GM18907 (cell line): Measurements from ENCODE around the gene DTX1.
"Not testable (repeated sequence)": the region's sequence is repeated elsewhere in the genome, so short reads cannot be mapped to it uniquely, and the experiment has no call there.

Source experiments
- ATAC-seq: cut with Tn5 transposase; IDR thresholded peaks from one replicate; pipeline ENCODE4 v1.9.1; 2021; ENCODE audit warnings: mild to moderate bottlenecking, moderate library complexity; ENCODE audit not compliant: unreplicated experiment

DTX1 gene

DNA sequence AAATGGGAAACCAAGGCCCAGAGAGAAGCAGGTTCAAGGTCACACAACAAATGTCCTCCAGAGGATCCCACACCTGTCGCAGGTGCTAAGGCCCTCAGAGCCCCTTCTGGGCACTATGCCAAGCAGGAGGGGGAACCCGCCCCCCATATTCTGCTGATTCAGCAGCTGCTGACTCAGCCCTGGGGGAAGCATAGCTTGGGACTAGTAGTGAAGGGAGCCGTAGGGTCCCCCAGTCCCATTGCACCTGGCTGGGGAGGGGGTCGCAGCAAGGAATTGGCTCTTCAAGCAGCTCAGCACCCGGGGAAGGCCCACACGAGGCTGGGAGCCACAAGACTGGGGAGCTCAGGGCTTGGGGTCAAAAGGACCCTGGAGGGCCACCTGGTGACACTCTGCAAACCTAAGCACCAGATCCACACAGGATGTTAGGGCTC is 78.0 kb downstream of the DTX1 start:
- ATAC-seq = no peak

DNA sequence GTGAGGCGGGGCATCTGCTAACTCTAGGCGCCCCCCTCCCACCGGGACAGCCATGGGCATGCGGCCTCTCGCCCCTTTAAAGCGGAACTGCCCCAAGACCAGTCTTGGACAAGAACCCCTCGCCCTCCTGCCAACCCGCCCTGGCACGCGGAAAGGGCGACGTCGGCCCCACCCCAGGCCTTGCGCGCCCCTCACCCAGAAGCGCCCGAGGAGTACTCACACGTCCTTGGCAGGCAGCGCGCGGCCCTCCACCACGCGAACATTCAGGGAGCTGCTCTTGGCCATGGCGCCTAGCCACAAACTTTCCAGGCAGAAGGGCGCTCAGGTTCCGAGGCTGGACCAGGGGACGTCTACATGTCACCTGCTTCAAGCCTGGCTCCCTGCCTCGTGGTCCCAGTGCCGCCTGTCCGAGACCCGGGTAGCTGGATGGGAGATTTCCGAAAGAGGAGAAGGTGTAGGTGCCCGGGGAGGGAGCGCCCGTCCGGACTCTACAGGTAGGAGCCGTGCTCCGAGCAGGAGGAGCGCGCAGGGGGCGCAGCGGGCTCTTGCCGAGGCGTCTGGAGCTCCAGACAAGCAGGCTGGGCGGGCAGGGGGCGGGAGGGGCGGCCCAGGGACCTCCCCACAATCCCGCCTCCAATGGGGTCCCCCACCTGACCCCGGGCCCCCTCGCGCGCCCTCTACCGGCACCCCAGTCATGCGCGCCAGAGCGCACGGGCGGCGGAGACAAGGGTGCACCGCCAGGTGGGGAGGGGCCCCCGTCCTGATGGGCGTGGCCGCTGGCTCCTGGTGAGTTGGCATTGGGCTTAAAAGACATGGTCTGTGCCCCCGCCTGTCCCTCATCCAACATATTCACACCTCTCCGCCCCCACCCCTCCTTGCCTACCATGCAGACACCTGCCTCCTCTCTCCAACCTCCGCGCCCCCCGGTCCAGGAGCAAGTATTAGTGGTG is 78.9 kb downstream of the DTX1 start, which contains the start of gene RASAL1:
Gene RASAL1, minus strand, starts transcription at position 584 of the 950 bp plus-strand sequence. Its CDS starts 299 bp downstream, at position 285.
- ATAC-seq = no peak

DNA sequence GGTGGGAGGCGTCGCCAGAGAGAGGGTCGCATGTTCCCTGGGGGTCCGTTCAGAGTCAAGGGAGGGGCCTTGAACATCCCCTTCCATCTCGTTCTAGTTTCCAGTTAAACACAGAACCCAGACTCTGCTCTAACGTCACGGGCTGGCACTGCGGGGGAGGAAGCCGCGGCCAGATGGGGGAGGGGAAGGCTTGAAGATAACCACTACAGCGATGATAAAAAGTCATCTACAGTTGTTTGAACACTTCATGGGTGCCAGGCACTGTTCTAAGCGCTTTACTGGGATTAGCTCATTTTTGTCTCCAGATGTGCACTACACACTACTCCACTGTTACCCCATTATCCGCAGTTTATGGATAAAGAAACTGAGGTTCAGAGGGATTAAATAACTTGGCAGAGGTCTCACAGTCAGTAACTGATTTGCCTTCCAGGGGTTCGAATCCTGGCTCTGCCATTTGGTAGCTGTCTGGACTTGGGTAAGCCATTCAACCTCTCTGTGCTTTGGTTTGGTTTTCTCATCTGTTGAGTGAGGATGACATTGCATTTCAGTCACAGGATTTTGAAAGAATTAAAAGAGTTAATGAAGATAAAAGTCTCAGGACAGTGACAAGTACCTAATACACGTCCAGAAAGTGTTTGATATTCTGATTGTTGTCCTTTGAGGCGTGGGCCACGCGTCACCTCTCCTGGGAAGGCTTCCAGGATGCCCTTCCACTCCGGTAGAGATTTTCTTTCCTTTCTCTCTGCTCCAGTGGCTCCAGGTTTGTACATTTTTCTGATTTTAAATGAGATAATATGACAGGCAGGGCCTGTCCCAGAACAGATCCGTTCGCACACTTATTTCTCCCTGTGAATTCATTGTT is 79.8 kb downstream of the DTX1 start:
- no peak for ATAC-seq

DNA sequence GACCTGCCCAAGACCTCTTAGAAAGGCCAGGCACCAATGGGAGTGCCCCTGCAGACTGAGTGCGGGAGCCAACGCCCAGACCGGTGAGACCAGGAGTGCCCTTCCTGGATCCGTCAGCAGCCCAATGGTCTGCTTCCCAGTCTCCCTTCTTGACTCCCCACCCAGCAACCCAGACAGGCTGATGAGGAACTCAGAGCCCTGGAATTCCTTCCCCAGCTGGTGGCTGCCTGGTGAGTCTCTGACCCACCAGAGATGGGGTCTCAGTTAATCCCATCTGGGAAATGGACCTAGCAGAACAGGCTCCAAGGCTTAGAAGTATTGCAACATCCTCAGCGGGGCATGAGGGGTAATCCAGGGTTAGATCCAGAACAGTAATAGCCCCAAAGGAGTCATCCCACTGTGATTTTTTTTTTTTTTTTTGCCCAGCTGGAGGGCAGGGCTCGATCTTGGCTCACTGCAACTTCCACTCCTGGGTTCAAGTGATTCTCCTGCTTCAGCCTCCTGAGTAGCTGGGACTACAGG is 80.5 kb downstream of the DTX1 start:
- no peak for ATAC-seq

DNA sequence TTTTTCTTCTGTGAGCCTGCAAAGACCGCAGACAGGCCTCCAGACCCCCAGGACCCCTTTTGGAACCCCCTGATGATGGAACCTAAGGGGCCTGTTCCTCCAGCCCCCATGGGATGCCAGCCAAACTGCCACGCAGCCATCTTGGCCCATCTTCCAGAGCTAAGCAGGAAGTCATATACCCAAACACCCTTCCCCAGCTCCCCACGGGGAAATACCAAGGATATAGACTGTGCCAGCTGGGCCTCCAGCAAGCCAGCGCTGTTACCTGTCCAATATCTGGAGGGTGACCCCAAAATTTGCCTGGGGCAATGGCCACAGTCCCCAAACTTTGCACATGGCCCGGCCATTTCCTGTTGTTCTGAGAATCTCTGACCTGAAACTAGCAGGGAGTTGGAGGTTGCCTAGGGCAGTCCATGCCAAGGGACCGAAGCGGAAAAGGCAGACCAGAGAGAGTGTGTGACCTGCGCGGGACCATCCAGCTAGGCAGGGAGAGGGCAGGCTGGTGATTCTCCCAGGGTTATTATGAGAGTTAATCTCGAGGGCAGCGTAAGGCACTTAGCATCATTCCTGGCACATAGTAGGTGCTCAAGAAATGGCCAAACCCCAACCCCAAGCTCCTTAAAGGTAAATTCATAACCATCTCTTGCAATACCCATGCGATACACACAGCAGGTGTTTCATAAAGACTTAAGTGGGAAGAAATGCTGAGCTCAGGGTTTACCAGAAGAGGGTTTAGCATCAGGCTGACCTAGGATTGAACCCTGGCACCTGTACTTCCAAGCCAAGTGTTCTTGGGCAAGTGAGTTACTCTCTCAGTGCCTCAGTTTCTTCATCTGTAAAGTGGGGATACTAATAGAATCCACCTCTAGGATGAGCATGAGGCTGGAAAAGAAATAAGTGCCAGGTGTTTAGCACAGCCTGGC is 81.6 kb downstream of the DTX1 start:
- ATAC-seq = no peak

DNA sequence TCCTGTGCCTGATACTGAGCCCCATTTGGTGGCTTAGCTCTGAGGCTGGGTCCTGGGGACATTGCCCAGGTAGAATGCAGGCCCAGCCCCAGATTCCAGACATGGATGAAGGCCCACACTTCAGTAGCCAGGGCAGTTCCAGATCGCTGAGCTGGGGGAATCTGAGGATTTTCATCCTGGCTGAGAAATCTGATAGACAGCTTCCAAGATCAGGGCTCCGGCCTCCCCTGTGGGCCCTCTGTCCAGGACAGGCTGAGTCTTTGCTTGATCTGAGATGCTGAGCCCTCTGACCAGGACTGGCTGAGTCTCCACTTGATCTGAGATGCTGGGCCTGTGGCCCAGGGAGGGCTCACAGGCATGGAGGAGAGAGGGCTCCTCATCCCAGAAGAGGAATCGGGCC is 82.3 kb downstream of the DTX1 start:
- no peak for ATAC-seq

DNA sequence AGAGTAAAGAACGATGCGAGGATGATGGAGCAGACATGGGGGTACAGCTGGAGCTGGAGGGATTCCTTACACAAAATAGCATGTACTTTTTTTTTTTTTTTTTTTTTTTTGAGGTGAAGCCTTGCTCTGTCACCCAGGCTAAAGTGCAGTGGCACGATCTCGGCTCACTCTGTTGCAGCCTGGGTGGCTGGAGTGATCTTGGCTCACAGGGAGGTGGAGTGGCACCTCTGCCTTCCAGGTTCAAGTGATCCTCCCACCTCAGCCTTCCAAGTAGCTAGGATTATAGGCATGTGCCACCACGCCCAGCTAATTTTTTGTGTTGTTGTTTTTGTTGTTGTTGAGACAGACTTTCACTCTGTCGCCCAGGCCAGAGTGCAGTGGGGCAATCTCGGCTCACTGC is 84.2 kb downstream of the DTX1 start:
- no peak for ATAC-seq

DNA sequence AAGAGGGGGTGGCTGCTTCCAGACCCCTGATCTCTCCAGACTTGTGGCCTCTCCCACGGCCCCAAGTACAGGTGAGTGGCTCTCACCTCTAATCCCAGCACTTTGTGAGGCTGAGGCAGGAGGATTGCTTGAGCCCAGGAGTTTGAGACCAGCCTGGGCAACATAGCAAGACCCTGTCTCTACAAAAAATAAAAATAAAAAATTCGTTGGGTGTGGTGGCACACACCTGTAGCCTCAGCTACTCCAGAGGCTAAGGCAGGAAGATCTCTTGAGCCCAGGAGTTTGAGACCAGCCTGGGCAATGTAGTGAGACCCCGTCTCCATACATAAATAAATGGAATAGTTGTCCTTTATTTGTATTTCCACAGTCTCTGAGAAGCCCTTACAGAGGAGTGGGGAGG is 85.2 kb downstream of the DTX1 start:
- ATAC-seq = not testable (repeated sequence)

DNA sequence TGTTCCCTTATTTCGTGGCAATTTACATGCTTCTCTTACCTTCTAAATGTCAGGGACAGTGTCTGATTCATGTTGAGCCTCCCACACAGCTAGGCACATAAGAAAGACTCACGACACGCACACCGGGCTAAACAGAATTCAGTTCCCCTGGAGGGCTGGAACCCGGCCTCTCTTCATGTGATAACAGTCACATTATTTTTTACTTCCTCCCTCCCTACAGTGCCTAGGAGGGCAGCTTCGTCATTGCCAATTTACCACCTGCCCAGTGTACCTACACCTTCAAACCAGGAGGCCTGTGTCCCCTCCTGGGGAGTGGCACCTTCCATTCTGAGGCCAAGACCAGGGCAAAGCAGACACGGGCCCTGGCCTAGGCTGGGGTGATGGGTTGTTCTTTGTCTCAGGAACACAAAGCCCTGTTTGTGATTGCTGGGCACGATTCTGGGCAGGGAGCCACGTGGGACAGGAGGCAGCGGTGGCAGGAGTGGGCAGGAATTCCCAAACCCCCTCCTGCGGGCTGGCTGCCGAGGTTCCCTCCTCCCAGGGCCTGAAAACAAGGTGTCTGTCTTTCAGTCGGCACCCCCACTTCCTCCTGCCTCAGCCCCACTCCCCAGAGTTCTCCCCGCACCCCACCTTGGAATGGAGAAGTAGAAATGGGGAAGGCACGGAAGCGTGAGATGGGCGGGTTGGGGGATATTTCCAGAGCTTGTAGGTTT is 85.8 kb downstream of the DTX1 start:
- ATAC-seq = no peak

DNA sequence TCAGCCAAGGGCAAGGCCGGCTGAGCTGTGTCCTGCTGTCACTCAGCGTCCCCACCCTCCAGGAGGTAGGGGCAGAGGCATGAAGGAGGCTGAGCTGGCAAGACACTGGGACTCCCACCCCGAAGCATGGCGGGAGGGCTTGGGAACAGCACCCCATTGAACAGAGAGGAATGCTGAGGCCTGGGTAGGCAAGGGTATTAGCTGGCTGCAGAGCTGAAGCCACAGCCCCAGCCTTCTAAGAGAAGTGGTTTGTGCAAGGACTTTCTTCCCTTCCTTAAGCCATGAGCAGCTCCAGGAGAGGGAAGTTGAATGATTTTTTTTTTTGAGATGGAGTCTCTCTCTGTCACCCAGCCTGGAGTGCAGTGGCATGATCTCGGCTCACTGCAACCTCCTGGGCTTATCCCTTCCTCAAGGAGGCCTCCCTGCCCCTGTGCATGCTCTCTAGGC is 86.4 kb downstream of the DTX1 start:
- no peak for ATAC-seq

DNA sequence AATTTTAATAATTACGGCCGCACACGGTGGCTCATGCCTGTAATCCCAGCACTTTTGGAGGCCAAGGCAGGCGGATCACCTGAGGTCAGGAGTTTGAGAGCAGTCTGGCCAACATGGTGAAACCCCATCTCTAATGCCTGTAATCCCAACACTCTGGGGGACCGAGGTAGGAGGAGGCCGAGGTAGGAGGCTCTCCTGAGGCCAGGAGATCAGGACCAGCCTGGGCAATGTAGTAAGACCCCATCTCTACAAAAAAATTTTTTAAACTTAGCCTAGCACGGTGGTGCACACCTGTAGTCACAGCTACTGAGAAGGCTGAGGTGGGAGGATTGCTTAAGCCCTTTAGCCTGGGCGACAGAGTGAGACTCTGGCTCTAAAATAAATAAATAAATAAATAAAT is 87.4 kb downstream of the DTX1 start:
- no peak for ATAC-seq

DNA sequence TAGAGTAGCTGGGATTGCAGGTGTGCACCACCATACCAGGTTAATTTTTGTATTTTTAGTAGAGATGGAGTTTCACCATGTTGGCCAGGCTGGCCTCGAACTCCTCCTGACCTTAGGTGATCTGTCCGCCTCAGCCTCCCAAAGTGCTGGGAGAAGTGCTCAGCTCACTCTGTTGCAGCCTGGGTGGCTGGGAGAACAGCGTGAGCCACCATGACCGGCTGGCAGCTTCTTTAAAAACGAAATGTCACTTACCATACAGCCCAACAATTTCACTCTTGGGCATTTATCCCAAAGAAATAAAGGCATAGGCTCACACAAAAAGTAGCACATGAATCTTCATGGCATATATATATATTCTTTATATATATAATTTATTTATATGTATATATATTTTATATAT is 88.3 kb downstream of the DTX1 start:
- no peak for ATAC-seq

DNA sequence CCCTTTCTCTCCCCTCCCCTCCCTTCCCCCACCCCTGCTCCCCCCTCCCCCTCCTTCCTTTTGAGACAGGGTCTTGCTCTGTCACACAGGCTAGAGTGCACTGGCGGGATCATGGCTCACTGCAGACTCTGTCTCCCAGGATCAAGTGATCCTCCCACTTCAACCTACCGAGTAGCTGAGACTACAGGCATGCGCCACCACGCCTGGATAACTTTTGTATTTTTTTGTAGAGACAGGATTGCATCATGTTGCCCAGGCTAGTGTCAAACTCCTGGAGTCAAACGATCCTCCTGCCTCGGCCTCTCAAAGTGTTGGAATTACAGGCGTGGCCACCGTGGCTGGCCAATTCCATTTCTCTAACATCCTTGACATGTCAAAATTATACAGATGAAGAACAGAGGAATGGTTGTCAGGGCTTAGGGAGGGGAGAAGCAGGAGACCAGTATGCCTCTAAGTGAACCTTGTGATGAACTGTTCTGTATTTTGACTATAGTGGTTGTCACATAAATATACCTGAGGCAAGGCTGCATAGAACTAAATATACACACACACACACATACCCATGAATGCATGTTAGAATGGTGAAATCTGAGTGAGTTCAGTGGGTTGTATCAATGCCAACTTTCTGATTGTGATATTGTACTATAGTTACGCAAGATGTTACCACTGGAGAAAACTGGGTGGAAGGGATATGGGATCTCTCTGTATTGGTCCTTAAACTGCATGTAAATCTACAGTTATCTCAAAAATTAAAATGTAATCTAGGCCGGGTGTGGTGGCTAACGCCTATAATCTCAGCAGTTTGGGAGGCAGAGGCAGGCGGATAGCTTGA is 89.4 kb downstream of the DTX1 start:
- no peak for ATAC-seq

DNA sequence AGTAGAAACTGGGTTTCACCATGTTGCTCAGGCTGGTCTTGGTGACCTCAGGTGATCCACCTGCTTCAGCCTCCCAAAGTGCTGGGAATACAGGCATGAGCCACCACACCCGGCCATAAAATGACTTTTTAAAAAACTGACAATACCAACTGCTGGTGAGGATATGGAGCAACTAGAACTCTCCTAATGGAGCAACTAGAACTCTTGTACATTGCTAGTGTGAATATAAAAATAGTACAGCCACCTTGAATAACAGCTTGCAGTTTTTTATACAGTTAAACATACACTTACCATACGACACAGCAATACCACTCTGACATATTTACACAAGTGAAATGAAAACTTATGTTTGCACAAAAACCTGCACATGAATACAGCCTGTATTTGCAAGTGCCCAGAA is 90.5 kb downstream of the DTX1 start:
- ATAC-seq = no peak
